ENCODE results near the gene ATP6AP1. TPM values are rescaled to one million over a fixed set of nuclear protein-coding genes. Genes with fewer than 3 reads are reported as not detected.

ATP6AP1 gene
- total and polyA plus RNA-seq, 9 of the 15 experiments (the other 6 are each of a cell fraction or from before 2014, with no cell fraction given) = 8.3 to 90.5 (median 52.9) TPM

GRCh38 chrX:154378799-154379568, 49.5 kb upstream of the ATP6AP1 start, which contains the start of gene EMD (continued):
- TF ChIP-seq, protein P1, sequence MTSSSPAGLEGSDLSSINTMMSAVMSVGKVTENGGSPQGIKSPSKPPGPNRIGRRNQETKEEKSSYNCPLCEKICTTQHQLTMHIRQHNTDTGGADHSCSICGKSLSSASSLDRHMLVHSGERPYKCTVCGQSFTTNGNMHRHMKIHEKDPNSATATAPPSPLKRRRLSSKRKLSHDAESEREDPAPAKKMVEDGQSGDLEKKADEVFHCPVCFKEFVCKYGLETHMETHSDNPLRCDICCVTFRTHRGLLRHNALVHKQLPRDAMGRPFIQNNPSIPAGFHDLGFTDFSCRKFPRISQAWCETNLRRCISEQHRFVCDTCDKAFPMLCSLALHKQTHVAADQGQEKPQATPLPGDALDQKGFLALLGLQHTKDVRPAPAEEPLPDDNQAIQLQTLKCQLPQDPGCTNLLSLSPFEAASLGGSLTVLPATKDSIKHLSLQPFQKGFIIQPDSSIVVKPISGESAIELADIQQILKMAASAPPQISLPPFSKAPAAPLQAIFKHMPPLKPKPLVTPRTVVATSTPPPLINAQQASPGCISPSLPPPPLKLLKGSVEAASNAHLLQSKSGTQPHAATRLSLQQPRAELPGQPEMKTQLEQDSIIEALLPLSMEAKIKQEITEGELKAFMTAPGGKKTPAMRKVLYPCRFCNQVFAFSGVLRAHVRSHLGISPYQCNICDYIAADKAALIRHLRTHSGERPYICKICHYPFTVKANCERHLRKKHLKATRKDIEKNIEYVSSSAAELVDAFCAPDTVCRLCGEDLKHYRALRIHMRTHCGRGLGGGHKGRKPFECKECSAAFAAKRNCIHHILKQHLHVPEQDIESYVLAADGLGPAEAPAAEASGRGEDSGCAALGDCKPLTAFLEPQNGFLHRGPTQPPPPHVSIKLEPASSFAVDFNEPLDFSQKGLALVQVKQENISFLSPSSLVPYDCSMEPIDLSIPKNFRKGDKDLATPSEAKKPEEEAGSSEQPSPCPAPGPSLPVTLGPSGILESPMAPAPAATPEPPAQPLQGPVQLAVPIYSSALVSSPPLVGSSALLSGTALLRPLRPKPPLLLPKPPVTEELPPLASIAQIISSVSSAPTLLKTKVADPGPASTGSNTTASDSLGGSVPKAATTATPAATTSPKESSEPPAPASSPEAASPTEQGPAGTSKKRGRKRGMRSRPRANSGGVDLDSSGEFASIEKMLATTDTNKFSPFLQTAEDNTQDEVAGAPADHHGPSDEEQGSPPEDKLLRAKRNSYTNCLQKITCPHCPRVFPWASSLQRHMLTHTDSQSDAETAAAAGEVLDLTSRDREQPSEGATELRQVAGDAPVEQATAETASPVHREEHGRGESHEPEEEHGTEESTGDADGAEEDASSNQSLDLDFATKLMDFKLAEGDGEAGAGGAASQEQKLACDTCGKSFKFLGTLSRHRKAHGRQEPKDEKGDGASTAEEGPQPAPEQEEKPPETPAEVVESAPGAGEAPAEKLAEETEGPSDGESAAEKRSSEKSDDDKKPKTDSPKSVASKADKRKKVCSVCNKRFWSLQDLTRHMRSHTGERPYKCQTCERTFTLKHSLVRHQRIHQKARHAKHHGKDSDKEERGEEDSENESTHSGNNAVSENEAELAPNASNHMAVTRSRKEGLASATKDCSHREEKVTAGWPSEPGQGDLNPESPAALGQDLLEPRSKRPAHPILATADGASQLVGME (CRISPR knock-in tag; IDR thresholded peaks at IDR 0.05) = no peak
- TF ChIP-seq PHTF2 (CRISPR knock-in tag; IDR thresholded peaks at IDR 0.05) = no peak
- TF ChIP-seq NBN (IDR thresholded peaks at IDR 0.05; ENCODE audit: low read depth) = peak; percentile 78
- peak; percentile 100 for TF ChIP-seq REST (IDR thresholded peaks at IDR 0.05; ENCODE audit: borderline replicate concordance)
- no peak for TF ChIP-seq REST (CRISPR knock-in tag; IDR thresholded peaks at IDR 0.05; ENCODE audit: low read depth)
- peak; percentile 78 for TF ChIP-seq MAX (CRISPR knock-in tag; IDR thresholded peaks at IDR 0.05)
- peak; percentile 47 for TF ChIP-seq TBP (optimal IDR thresholded peaks at IDR 0.05; ENCODE audit: low read depth, low read length)
- TF ChIP-seq, protein P2, sequence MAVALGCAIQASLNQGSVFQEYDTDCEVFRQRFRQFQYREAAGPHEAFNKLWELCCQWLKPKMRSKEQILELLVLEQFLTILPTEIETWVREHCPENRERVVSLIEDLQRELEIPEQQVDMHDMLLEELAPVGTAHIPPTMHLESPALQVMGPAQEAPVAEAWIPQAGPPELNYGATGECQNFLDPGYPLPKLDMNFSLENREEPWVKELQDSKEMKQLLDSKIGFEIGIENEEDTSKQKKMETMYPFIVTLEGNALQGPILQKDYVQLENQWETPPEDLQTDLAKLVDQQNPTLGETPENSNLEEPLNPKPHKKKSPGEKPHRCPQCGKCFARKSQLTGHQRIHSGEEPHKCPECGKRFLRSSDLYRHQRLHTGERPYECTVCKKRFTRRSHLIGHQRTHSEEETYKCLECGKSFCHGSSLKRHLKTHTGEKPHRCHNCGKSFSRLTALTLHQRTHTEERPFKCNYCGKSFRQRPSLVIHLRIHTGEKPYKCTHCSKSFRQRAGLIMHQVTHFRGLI (CRISPR knock-in tag; IDR thresholded peaks at IDR 0.05) = no peak
- TF ChIP-seq POLR2B (IDR thresholded peaks at IDR 0.05; ENCODE audit: low read depth, partially characterized antibody) = peak; percentile 49
- TF ChIP-seq ZNF785 (CRISPR knock-in tag; IDR thresholded peaks at IDR 0.05) = no peak
- TF ChIP-seq L3MBTL2 (IDR thresholded peaks at IDR 0.05) = peak; percentile 76
- no peak for TF ChIP-seq NCOA6 (IDR thresholded peaks at IDR 0.05)
- TF ChIP-seq ARHGAP35 (IDR thresholded peaks at IDR 0.05; ENCODE audit: partially characterized antibody) = peak; percentile 69

Data from K562 (cell line).